PC-9 (cell line): ENCODE results near the gene VDR.

Experiments
- CTCF ChIP-seq: fragments of 200-600 bp; sonication (generic); conservative IDR thresholded peaks from 2 replicates; pipeline ENCODE4 v1.6.1; 2017; ENCODE audit warnings: mixed run types, antibody characterized with exemption, mild to moderate bottlenecking, moderate library complexity
- EZH2 ChIP-seq: fragments of 200-600 bp; sonication (generic); IDR thresholded peaks from 2 replicates; pipeline ENCODE4 v1.8.0; 2017; ENCODE audit warnings: antibody characterized with exemption, low read depth

- TF ChIP-seq CTCF (no peak), EZH2 (no peak)
These were observed 84.7 kb downstream of the VDR start, which contains the start of gene HDAC7 for GRCh38 chr12:47819896-47820630.
